Transverse colon (tissue), 4 donors: ENCODE results near the gene CAMTA1.

Source experiments
- EP300 ChIP-seq: sonication (generic); formaldehyde crosslinking; IDR thresholded peaks from one replicate; pipeline ENCODE4 v1.6.1; 2017; ENCODE audit warnings: antibody characterized with exemption, low read depth
- POLR2AphosphoS5 ChIP-seq, 3 donors: sonication (generic); formaldehyde crosslinking; IDR thresholded peaks; one replicate each; pipeline ENCODE4 v1.6.1; 2016; ENCODE audit warnings: antibody characterized with exemption in 3 of 3
- TF ChIP-seq, protein P1 (sequence below), 5 experiments: fragments of 200-600 bp in 3 of 5; fragments of 450-650 bp in 2 of 5; sonication (generic) in 3 of 5; IDR thresholded peaks; 1 replicate in 2 of 5; 2 replicates in 3 of 5; pipeline ENCODE4 v1.5.1; 2016 to 2017; ENCODE audit warnings: antibody characterized with exemption in 5 of 5, inconsistent platforms in 3 of 5, mild to moderate bottlenecking in 2 of 5, moderate library complexity in 1 of 5

GRCh38 chr1:7519181-7519860 lies 734.1 kb downstream of the CAMTA1 start:
- TF ChIP-seq, protein P1, sequence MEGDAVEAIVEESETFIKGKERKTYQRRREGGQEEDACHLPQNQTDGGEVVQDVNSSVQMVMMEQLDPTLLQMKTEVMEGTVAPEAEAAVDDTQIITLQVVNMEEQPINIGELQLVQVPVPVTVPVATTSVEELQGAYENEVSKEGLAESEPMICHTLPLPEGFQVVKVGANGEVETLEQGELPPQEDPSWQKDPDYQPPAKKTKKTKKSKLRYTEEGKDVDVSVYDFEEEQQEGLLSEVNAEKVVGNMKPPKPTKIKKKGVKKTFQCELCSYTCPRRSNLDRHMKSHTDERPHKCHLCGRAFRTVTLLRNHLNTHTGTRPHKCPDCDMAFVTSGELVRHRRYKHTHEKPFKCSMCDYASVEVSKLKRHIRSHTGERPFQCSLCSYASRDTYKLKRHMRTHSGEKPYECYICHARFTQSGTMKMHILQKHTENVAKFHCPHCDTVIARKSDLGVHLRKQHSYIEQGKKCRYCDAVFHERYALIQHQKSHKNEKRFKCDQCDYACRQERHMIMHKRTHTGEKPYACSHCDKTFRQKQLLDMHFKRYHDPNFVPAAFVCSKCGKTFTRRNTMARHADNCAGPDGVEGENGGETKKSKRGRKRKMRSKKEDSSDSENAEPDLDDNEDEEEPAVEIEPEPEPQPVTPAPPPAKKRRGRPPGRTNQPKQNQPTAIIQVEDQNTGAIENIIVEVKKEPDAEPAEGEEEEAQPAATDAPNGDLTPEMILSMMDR (IDR thresholded peaks at IDR 0.05), result no peak
- no peak for TF ChIP-seq POLR2AphosphoS5 (IDR thresholded peaks at IDR 0.05)
- no peak for TF ChIP-seq EP300
